Liver (tissue), 3 donors: ENCODE data around the gene MYB.

Experiments
- ATF3 ChIP-seq: IDR thresholded peaks from 2 replicates; pipeline ENCODE4 v1.6.1; 2016; ENCODE audit warnings: antibody characterized with exemption
- CTCF ChIP-seq: fragments of 150-350 bp; IDR thresholded peaks from 2 replicates; pipeline ENCODE4 v1.5.1; 2017; ENCODE audit warnings: improper control_type of control experiment, low read depth, low read length; ENCODE audit not compliant: missing input control
- FOXA2 ChIP-seq: IDR thresholded peaks from 2 replicates; pipeline ENCODE4 v1.6.1; 2016; ENCODE audit warnings: antibody characterized with exemption
- GABPA ChIP-seq, 2 donors: IDR thresholded peaks in 1 of 2; conservative IDR thresholded peaks in 1 of 2; 2 replicates each; pipeline ENCODE4 v1.6.1; 2016; ENCODE audit warnings: antibody characterized with exemption in 2 of 2, mild to moderate bottlenecking in 1 of 2, moderate library complexity in 1 of 2
- REST ChIP-seq: IDR thresholded peaks from 2 replicates; pipeline ENCODE4 v1.6.1; 2016; ENCODE audit warnings: antibody characterized with exemption, mild to moderate bottlenecking
- SP1 ChIP-seq: IDR thresholded peaks from 2 replicates; pipeline ENCODE4 v1.6.1; 2018; ENCODE audit warnings: antibody characterized with exemption, mild to moderate bottlenecking
- YY1 ChIP-seq: IDR thresholded peaks from 2 replicates; pipeline ENCODE4 v1.6.1; 2016; ENCODE audit warnings: antibody characterized with exemption, mild to moderate bottlenecking
- donor health status: healthy.
- donor health status: healthy.

GRCh38 chr6:135215160-135215559 is 34.1 kb downstream of the MYB start:
- TF ChIP-seq REST: no peak
- TF ChIP-seq CTCF: no peak
- TF ChIP-seq YY1: no peak
- TF ChIP-seq GABPA (IDR thresholded peaks at IDR 0.05 in 1 of 2, conservative IDR thresholded peaks at IDR 0.05 in 1 of 2): no peak
- no peak for TF ChIP-seq SP1
- TF ChIP-seq FOXA2: no peak
- TF ChIP-seq ATF3: no peak
